T follicular helper cell (primary cell): Measurements from ENCODE around the gene HAPLN2.

Source experiments
- DNase-seq: peaks from one replicate; pipeline ENCODE4 v3.0.0-alpha.2; 2020; ENCODE audit warnings: low read depth

HAPLN2 gene

GRCh38 chr1:156644640-156645039, 25.4 kb downstream of the HAPLN2 start:
- no peak for DNase-seq

GRCh38 chr1:156645056-156645455, 25.8 kb downstream of the HAPLN2 start:
- DNase-seq = no peak

GRCh38 chr1:156645666-156646065, 26.5 kb downstream of the HAPLN2 start:
- DNase-seq = no peak

- DNase-seq = no peak
Observed at GRCh38 chr1:156646738-156647211, 27.6 kb downstream of the HAPLN2 start.

GRCh38 chr1:156647351-156647750, 28.1 kb downstream of the HAPLN2 start:
- no peak for DNase-seq

GRCh38 chr1:156648496-156648895, 29.3 kb downstream of the HAPLN2 start:
- DNase-seq = no peak

- DNase-seq = no peak
Observed at GRCh38 chr1:156648951-156649350, 29.7 kb downstream of the HAPLN2 start.

- DNase-seq = no peak
Observed at GRCh38 chr1:156652131-156652991, 33.1 kb downstream of the HAPLN2 start.

GRCh38 chr1:156652992-156653355, 33.8 kb downstream of the HAPLN2 start:
- DNase-seq = no peak

- no peak for DNase-seq
Observed at GRCh38 chr1:156654700-156655099, 35.5 kb downstream of the HAPLN2 start.

GRCh38 chr1:156655151-156655903, 36.1 kb downstream of the HAPLN2 start:
- no peak for DNase-seq

- DNase-seq = no peak
Observed at GRCh38 chr1:156655904-156656516, 36.8 kb downstream of the HAPLN2 start.

GRCh38 chr1:156656806-156657740, 37.9 kb downstream of the HAPLN2 start:
- DNase-seq = peak; percentile 60

GRCh38 chr1:156657741-156658319, 38.6 kb downstream of the HAPLN2 start:
- no peak for DNase-seq

- DNase-seq = no peak
Observed at GRCh38 chr1:156658496-156658895, 39.3 kb downstream of the HAPLN2 start.

GRCh38 chr1:156658945-156659574, 39.8 kb downstream of the HAPLN2 start:
- no peak for DNase-seq

GRCh38 chr1:156659661-156659987, 40.4 kb downstream of the HAPLN2 start:
- DNase-seq = no peak

- DNase-seq = peak; percentile 82
Observed at GRCh38 chr1:156659988-156660751, 41.0 kb downstream of the HAPLN2 start.

- no peak for DNase-seq
Observed at GRCh38 chr1:156660752-156661112, 41.5 kb downstream of the HAPLN2 start.
